ENCODE results near the gene YES1.

- TF ChIP-seq CTCF (IDR thresholded peaks at IDR 0.05; ENCODE audit: low read depth, low read length) (no peak), EZH2phosphoT487 (IDR thresholded peaks at IDR 0.05; ENCODE audit: low read depth) (no peak)
Observed at GRCh38 chr18:675307-675706, 136.7 kb downstream of the YES1 start.

Data from OCI-LY3 (cell line).